Hematopoietic multipotent progenitor cell treated with erythropoietin and hydrocortisone succinate and interleukin-3 and kit ligand, for 8 days (in vitro differentiated cells): ENCODE measurements around the gene XPA.
A peak's percentile ranks its signal among the peaks of the same experiment; 100 is the strongest.

ENCODE experiments used
- DNase-seq: peaks from one replicate; pipeline ENCODE4 v3.0.0-alpha.2; 2015

XPA gene

GRCh38 chr9:97647996-97648395 lies 49.1 kb downstream of the XPA start:
- DNase-seq = no peak

GRCh38 chr9:97645720-97646119 lies 51.4 kb downstream of the XPA start:
- no peak for DNase-seq

GRCh38 chr9:97640325-97640724 lies 56.8 kb downstream of the XPA start:
- DNase-seq = no peak

GRCh38 chr9:97638666-97639065 lies 58.5 kb downstream of the XPA start:
- peak; percentile 23 for DNase-seq

GRCh38 chr9:97636903-97637302 lies 60.2 kb downstream of the XPA start:
- no peak for DNase-seq

- DNase-seq = no peak
Observed at GRCh38 chr9:97635026-97635425, 62.1 kb downstream of the XPA start.

- DNase-seq = peak; percentile 12
Observed at GRCh38 chr9:97633859-97634490, 63.2 kb downstream of the XPA start.

- peak; percentile 98 for DNase-seq
Observed at GRCh38 chr9:97632985-97633858, 63.9 kb downstream of the XPA start, which contains the start of the genes NCBP1 and TSTD2. TSS of gene NCBP1 (plus strand) at chr9:97633821. CDS start at chr9:97633882, 61 bp downstream. TSS of gene TSTD2 (minus strand) at chr9:97633368. CDS start at chr9:97627562, 5,806 bp downstream.

- peak; percentile 85 for DNase-seq
Observed at GRCh38 chr9:97632248-97632984, 64.7 kb downstream of the XPA start.

- DNase-seq = no peak
Observed at GRCh38 chr9:97630591-97630990, 66.5 kb downstream of the XPA start.

GRCh38 chr9:97629156-97629555 lies 68.0 kb downstream of the XPA start:
- DNase-seq = no peak

- DNase-seq = no peak
Observed at GRCh38 chr9:97628668-97629067, 68.5 kb downstream of the XPA start.

- no peak for DNase-seq
Observed at GRCh38 chr9:97627624-97628023, 69.5 kb downstream of the XPA start.

- no peak for DNase-seq
Observed at GRCh38 chr9:97625620-97626019, 71.5 kb downstream of the XPA start.
